ENCODE measurements around the gene CYP27A1. TPM values are rescaled to one million over a fixed set of nuclear protein-coding genes. Genes with fewer than 3 reads are reported as not detected.
A peak's percentile ranks its signal among the peaks of the same experiment; 100 is the strongest.

The CYP27A1 gene
- total RNA-seq, 1 donor: 25.0 TPM

DNA sequence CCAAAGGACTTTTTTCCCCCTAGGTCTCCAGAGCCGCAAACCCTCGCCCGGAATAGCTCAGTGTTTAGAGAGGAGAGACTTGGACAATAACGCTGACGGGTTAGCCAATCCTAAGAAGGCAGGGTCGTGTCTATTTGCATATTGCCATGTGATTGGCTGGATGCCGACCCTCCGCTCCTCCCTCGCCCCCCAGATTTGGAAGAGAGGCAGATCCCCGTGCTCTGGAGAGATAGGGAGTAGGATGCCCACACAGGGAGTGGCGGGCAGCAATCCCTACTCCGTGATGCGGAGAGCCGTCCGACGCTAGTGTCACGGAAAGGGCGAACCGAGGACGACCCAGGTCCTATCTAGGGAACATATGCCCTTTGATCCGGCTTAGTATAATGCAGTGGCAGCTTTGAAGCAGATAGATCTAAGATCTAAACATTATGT, 79.0 kb downstream of the CYP27A1 start:
- DNase-seq (ENCODE audit: insufficient read length, low spot score, missing footprints): peak; percentile 55

DNA sequence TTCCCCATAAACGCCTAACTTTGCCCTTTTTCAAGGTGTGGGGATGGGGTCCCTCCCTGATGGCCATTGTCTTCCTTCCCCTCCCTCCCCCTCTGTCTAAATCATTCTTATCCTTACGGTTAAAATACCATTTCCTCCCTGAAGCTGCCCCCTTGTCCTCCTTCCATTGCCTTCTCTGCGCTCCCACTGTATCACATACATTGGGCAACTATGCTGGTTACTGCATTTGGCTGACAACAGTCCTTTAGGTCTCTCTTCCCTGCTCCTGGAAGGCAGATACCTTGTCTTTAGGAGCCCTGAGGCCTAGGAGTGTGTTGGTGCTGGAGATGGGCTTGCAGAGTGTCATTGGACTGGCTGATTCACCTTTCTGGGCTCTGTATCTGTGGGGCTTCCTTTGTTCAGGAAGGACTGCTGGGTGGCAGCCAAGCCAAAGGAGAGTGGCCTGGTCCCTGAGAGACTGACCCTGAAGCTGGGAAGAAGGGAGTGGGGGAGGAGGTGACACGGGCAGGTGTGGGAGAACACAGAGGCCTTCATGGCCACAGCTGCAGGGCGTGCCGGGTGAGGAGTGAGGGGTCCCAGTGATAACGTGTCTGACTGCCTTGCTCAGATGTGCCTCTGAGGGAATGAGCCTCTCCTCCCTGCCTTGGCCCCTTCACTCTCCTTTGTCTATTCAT, 79.8 kb downstream of the CYP27A1 start:
- no peak overlapping the region for H3K4me2 ChIP-seq (ENCODE audit: insufficient read depth, low read length)
- no peak overlapping the region for H2AFZ ChIP-seq (ENCODE audit: low read length)
- H3K9me3 ChIP-seq (ENCODE audit: low read depth, low read length): no peaks in the 10 kb centered on the region
- no peaks in the 10 kb centered on the region for H4K20me1 ChIP-seq (ENCODE audit: insufficient read depth, low read length)
- TF ChIP-seq, protein P1, sequence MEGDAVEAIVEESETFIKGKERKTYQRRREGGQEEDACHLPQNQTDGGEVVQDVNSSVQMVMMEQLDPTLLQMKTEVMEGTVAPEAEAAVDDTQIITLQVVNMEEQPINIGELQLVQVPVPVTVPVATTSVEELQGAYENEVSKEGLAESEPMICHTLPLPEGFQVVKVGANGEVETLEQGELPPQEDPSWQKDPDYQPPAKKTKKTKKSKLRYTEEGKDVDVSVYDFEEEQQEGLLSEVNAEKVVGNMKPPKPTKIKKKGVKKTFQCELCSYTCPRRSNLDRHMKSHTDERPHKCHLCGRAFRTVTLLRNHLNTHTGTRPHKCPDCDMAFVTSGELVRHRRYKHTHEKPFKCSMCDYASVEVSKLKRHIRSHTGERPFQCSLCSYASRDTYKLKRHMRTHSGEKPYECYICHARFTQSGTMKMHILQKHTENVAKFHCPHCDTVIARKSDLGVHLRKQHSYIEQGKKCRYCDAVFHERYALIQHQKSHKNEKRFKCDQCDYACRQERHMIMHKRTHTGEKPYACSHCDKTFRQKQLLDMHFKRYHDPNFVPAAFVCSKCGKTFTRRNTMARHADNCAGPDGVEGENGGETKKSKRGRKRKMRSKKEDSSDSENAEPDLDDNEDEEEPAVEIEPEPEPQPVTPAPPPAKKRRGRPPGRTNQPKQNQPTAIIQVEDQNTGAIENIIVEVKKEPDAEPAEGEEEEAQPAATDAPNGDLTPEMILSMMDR (IDR thresholded peaks at IDR 0.05; ENCODE audit: extremely low read depth, low read depth, low read length): no peak
- no peaks in the 10 kb centered on the region for H3K79me2 ChIP-seq (ENCODE audit: insufficient read depth, low read length)
- H3K4me1 ChIP-seq (ENCODE audit: insufficient read depth, low read length): no peaks in the 10 kb centered on the region
- H3K27me3 ChIP-seq (ENCODE audit: insufficient read depth, low read length): peaks cover 52% of the 10 kb centered on the region
- H3K27ac ChIP-seq (ENCODE audit: low read depth, low read length): no peak overlapping the region
- DNase-seq (ENCODE audit: insufficient read length, low spot score, missing footprints): peak; percentile 57
- H3K4me3 ChIP-seq (ENCODE audit: insufficient read depth, low read length): no peak overlapping the region
- no peaks in the 10 kb centered on the region for H3K36me3 ChIP-seq (ENCODE audit: insufficient read depth, low read length)

More for the DNA sequence above, 79.0 kb downstream of the CYP27A1 start:
- Histone ChIP-seq H4K20me1 (ENCODE audit: insufficient read depth, low read length) (no peaks in the 10 kb centered on the region), H3K27me3 (ENCODE audit: insufficient read depth, low read length) (peaks cover 58% of the 10 kb centered on the region), H3K27ac (ENCODE audit: low read depth, low read length) (no peak overlapping the region), H2AFZ (ENCODE audit: low read length) (no peak overlapping the region), H3K4me3 (ENCODE audit: insufficient read depth, low read length) (no peak overlapping the region), H3K4me1 (ENCODE audit: insufficient read depth, low read length) (no peaks in the 10 kb centered on the region), H3K4me2 (ENCODE audit: insufficient read depth, low read length) (no peak overlapping the region), H3K79me2 (ENCODE audit: insufficient read depth, low read length) (no peaks in the 10 kb centered on the region), H3K36me3 (ENCODE audit: insufficient read depth, low read length) (no peaks in the 10 kb centered on the region), H3K9me3 (ENCODE audit: low read depth, low read length) (no peaks in the 10 kb centered on the region)
- TF ChIP-seq, protein P1 (IDR thresholded peaks at IDR 0.05; ENCODE audit: extremely low read depth, low read depth, low read length): no peak

DNA sequence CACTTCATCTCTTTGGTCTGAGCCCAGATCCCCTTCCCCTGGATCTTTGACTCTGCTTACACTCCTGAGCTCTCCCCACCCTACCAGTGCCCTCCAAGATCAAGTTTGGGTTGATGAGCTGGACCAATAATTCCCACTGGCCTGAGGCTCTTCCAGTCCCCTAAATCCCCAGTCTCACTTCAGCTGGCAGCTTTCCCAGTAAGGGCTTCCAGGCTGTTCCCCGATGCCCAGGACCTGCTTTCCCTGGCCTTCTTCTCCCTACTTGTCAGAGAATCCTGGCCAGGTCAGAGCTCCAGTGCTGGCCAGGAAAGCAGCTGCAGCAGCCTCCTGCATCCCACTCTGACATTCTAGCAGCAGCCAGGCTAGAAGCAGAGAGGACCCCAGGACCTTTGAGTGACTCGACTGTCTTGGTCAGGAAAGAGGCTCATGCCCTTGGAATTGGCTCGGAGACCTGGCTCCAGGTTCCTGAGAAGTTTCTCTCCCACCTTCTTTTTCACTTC, 81.1 kb downstream of the CYP27A1 start:
- no peaks in the 10 kb centered on the region for H4K20me1 ChIP-seq (ENCODE audit: insufficient read depth, low read length)
- no peak overlapping the region for H3K27ac ChIP-seq (ENCODE audit: low read depth, low read length)
- no peak overlapping the region for H3K4me3 ChIP-seq (ENCODE audit: insufficient read depth, low read length)
- no peaks in the 10 kb centered on the region for H3K36me3 ChIP-seq (ENCODE audit: insufficient read depth, low read length)
- no peaks in the 10 kb centered on the region for H3K9me3 ChIP-seq (ENCODE audit: low read depth, low read length)
- H3K79me2 ChIP-seq (ENCODE audit: insufficient read depth, low read length): no peaks in the 10 kb centered on the region
- H3K27me3 ChIP-seq (ENCODE audit: insufficient read depth, low read length): peaks cover 56% of the 10 kb centered on the region
- DNase-seq (ENCODE audit: insufficient read length, low spot score, missing footprints): peak; percentile 72
- no peak overlapping the region for H2AFZ ChIP-seq (ENCODE audit: low read length)
- no peaks in the 10 kb centered on the region for H3K4me1 ChIP-seq (ENCODE audit: insufficient read depth, low read length)
- TF ChIP-seq, protein P1 (IDR thresholded peaks at IDR 0.05; ENCODE audit: extremely low read depth, low read depth, low read length): no peak
- H3K4me2 ChIP-seq (ENCODE audit: insufficient read depth, low read length): no peak overlapping the region

Other genes starting within 250 kb of the CYP27A1 start
- 12.4 and 15.2 TPM in 2 replicates for gene USP37, start 213.8 kb upstream of the CYP27A1 start, total RNA-seq
- 47.1 and 50.3 TPM in 2 replicates for gene CNOT9, start 213.3 kb upstream of the CYP27A1 start, total RNA-seq
- 2.5 and 4.4 TPM in 2 replicates for gene PLCD4, start 174.2 kb upstream of the CYP27A1 start, total RNA-seq
- gene ZNF142, start 122.5 kb upstream of the CYP27A1 start, total RNA-seq: 14.8 and 16.8 TPM in 2 replicates
- gene BCS1L, start 122.5 kb upstream of the CYP27A1 start, total RNA-seq: 16.6 and 21.2 TPM in 2 replicates
- 32.4 and 41.6 TPM in 2 replicates for gene RNF25, start 110.1 kb upstream of the CYP27A1 start, total RNA-seq
- 25.7 and 30.6 TPM in 2 replicates for gene STK36, start 110.1 kb upstream of the CYP27A1 start, total RNA-seq
- 13.0 and 15.6 TPM in 2 replicates for gene TTLL4, start 71.3 kb upstream of the CYP27A1 start, total RNA-seq
- under 0.01 and 0.29 TPM in 2 replicates for gene PRKAG3, start 49.7 kb downstream of the CYP27A1 start, total RNA-seq
- gene WNT6, start 77.7 kb downstream of the CYP27A1 start, total RNA-seq: not detected in 2 replicates
- not detected in 2 replicates for gene WNT10A, start 98.7 kb downstream of the CYP27A1 start, total RNA-seq
- not detected in 2 replicates for gene CDK5R2, start 177.5 kb downstream of the CYP27A1 start, total RNA-seq
- gene FEV, start 203.0 kb downstream of the CYP27A1 start, total RNA-seq: not detected in 2 replicates
- gene CRYBA2, start 211.3 kb downstream of the CYP27A1 start, total RNA-seq: not detected in 2 replicates

Data from osteoblast (primary cell).